ENCODE results near the gene EHMT1.

Gene EHMT1

DNA sequence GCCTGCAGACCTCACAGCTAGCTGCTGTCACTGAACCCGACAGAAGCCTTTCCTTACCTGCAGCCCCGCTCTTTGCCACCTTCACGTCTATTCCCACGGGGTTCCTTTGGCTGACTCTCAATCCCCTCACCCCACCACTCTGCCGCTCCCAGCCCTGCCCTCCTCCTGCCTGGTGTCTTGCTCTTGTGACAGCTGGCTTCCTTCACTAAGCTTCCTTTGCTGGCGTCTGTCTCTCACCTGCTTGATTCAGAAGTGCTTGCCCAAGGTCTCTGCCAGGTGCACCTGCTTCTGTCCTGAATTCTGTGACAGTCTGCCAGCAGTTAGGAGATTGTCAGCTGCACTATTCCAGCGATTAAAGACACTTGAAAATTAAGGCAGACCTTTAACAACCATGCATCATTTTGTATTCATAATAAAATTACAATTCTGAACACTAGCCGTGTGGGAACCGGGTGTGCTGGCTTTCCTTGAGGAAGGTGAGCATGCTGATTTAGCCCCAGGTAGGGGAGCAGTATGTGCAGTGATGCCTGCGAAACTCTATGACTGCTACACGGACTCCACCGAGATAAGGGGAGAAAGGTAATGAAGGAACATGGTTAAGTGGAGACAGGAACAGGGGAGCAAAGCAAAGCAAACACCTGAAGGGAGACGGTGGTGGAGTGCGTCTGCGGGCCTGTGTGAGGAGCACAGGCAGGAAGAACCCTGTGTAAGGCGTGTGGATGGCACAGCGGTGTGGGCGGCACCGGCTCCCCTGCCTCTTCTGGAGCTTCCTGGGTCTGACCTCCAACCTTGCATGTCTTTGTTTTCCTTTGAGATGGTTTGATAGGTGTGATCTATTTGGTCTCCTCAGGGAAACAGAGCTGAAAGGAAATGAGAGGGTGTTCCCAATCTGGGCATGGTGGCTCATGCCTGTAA, 178.7 kb downstream of the EHMT1 start:
- no peak for DNase-seq (ENCODE audit: low read depth)
- TF ChIP-seq, protein P1, sequence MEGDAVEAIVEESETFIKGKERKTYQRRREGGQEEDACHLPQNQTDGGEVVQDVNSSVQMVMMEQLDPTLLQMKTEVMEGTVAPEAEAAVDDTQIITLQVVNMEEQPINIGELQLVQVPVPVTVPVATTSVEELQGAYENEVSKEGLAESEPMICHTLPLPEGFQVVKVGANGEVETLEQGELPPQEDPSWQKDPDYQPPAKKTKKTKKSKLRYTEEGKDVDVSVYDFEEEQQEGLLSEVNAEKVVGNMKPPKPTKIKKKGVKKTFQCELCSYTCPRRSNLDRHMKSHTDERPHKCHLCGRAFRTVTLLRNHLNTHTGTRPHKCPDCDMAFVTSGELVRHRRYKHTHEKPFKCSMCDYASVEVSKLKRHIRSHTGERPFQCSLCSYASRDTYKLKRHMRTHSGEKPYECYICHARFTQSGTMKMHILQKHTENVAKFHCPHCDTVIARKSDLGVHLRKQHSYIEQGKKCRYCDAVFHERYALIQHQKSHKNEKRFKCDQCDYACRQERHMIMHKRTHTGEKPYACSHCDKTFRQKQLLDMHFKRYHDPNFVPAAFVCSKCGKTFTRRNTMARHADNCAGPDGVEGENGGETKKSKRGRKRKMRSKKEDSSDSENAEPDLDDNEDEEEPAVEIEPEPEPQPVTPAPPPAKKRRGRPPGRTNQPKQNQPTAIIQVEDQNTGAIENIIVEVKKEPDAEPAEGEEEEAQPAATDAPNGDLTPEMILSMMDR (conservative IDR thresholded peaks at IDR 0.05; ENCODE audit: low read length) = no peak
- H3K4me3 ChIP-seq (ENCODE audit: low read length) = no peak overlapping the region

GRCh38 chr9:137798142-137798541, 179.3 kb downstream of the EHMT1 start:
- no peak for DNase-seq (ENCODE audit: low read depth)
- no peak overlapping the region for H3K4me3 ChIP-seq (ENCODE audit: low read length)
- TF ChIP-seq, protein P1 (conservative IDR thresholded peaks at IDR 0.05; ENCODE audit: low read length) = no peak

DNA sequence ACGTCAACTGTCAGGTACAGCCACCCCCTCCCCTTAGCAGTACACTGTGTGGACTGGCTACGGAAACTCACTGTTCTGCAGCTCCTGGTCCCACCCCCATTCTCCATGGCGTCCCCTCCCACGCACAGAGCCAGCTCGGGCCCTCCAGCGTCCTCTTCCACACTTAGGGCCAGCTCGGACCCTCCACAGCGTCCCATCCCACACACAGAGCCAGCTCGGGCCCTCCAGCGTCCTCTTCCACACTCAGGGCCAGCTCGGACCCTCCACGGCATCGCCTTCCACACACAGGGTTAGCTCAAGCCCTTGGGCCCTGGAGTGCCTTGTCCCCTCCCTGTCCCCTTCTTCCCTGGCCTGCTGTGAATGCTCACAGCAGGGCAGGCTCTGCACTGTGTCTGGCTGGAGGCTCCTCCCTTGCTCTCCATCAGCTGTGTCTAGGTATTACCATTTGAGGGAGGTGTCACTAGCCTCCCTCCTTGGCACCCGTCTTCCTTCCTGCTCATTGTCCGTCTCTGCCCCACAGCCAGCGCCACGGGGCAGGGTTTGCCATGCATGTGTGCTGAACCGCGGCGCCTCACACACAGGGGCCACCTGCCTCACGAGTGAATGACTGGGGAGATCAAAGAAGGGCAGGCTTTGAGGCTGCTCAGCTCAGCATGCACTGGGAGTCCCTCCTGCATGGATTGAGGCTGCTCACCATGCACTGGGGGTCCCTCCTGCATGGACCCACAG, 180.3 kb downstream of the EHMT1 start:
- no peak overlapping the region for H3K4me3 ChIP-seq (ENCODE audit: low read length)
- no peak for DNase-seq (ENCODE audit: low read depth)
- TF ChIP-seq, protein P1 (conservative IDR thresholded peaks at IDR 0.05; ENCODE audit: low read length) = no peak

GRCh38 chr9:137799630-137799983, 180.8 kb downstream of the EHMT1 start:
- no peak for DNase-seq (ENCODE audit: low read depth)
- TF ChIP-seq, protein P1 (conservative IDR thresholded peaks at IDR 0.05; ENCODE audit: low read length) = no peak
- H3K4me3 ChIP-seq (ENCODE audit: low read length) = no peak overlapping the region

- no peak for DNase-seq (ENCODE audit: low read depth)
- TF ChIP-seq, protein P1 (conservative IDR thresholded peaks at IDR 0.05; ENCODE audit: low read length) = no peak
- H3K4me3 ChIP-seq (ENCODE audit: low read length) = no peak overlapping the region
These were observed 181.6 kb downstream of the EHMT1 start for GRCh38 chr9:137800196-137801022.

GRCh38 chr9:137801023-137801319, 182.2 kb downstream of the EHMT1 start:
- DNase-seq (ENCODE audit: low read depth) = no peak
- H3K4me3 ChIP-seq (ENCODE audit: low read length) = no peak overlapping the region
- TF ChIP-seq, protein P1 (conservative IDR thresholded peaks at IDR 0.05; ENCODE audit: low read length) = no peak
